Mesenchymal stem cell (in vitro differentiated cells and primary cell): ENCODE data around the gene DEK.

ENCODE experiments used
- DNase-seq: peaks from one replicate; pipeline ENCODE4 v3.0.0-alpha.2; 2013
- H2AFZ ChIP-seq: one replicate; pipeline ENCODE4 v1.6.1; 2013; ENCODE audit warnings: low read depth, mild to moderate bottlenecking, control low read depth, inconsistent platforms, low read length, moderate library complexity
- H2AK5ac ChIP-seq: 2 replicates; pipeline ENCODE4 v1.6.1; 2013; ENCODE audit warnings: low read length, moderate library complexity, mild to moderate bottlenecking, inconsistent platforms; ENCODE audit not compliant: severe bottlenecking
- H2BK120ac ChIP-seq: one replicate; pipeline ENCODE4 v1.6.1; 2013; ENCODE audit warnings: low read depth, mild to moderate bottlenecking, inconsistent platforms, low read length, moderate library complexity
- H2BK12ac ChIP-seq, 2 experiments: one replicate each; pipeline ENCODE4 v1.6.1; 2013; ENCODE audit warnings: inconsistent platforms in 2 of 2, low read length in 2 of 2, mild to moderate bottlenecking in 2 of 2, moderate library complexity in 2 of 2, control low read depth in 1 of 2
- H2BK15ac ChIP-seq: one replicate; pipeline ENCODE4 v1.6.1; 2013; ENCODE audit warnings: mild to moderate bottlenecking, low read depth, inconsistent platforms; ENCODE audit not compliant: poor library complexity, severe bottlenecking
- H2BK5ac ChIP-seq: 2 replicates; pipeline ENCODE4 v1.6.1; 2013; ENCODE audit warnings: low read depth, mild to moderate bottlenecking, low read length, control low read depth, inconsistent platforms; ENCODE audit not compliant: poor library complexity, severe bottlenecking
- H3K14ac ChIP-seq, 2 experiments: one replicate each; pipeline ENCODE4 v1.6.1; 2013; ENCODE audit warnings: inconsistent platforms in 2 of 2, low read length in 2 of 2, control low read depth in 1 of 2, mild to moderate bottlenecking in 1 of 2, moderate library complexity in 1 of 2
- H3K18ac ChIP-seq, 2 experiments: one replicate each; pipeline ENCODE4 v1.6.1; 2013; ENCODE audit warnings: inconsistent platforms in 2 of 2, low read length in 2 of 2, control low read depth in 1 of 2, low read depth in 1 of 2, mild to moderate bottlenecking in 1 of 2
- H3K23ac ChIP-seq, 2 experiments: one replicate each; pipeline ENCODE4 v1.6.1; 2013; ENCODE audit warnings: inconsistent platforms in 2 of 2, low read length in 2 of 2, mild to moderate bottlenecking in 2 of 2, moderate library complexity in 2 of 2, control low read depth in 1 of 2
- H3K27ac ChIP-seq: 2 replicates; pipeline ENCODE4 v1.5.1; 2013; ENCODE audit warnings: mild to moderate bottlenecking, moderate library complexity, low read length, control low read depth, inconsistent platforms; ENCODE audit not compliant: poor library complexity, severe bottlenecking
- H3K27me3 ChIP-seq, 2 experiments: 2 replicates each; pipeline versions ENCODE4 v1.6.1 to v1.7.0; 2013; ENCODE audit warnings: low read length in 2 of 2, mild to moderate bottlenecking in 2 of 2, moderate library complexity in 2 of 2, control low read depth in 1 of 2, inconsistent platforms in 1 of 2; ENCODE audit not compliant: control insufficient read depth in 1 of 2, insufficient read depth in 1 of 2
- H3K36me3 ChIP-seq, 2 experiments: 2 replicates each; pipeline versions ENCODE4 v1.6.1 to v1.7.0; 2013; ENCODE audit warnings: low read length in 2 of 2, control low read depth in 1 of 2, inconsistent platforms in 1 of 2, low read depth in 1 of 2, mild to moderate bottlenecking in 1 of 2; ENCODE audit not compliant: insufficient read depth in 2 of 2, control insufficient read depth in 1 of 2
- H3K4ac ChIP-seq, 2 experiments: one replicate each; pipeline ENCODE4 v1.6.1; 2013; ENCODE audit warnings: inconsistent platforms in 2 of 2, low read length in 2 of 2, mild to moderate bottlenecking in 2 of 2, moderate library complexity in 2 of 2, control low read depth in 1 of 2, low read depth in 1 of 2
- H3K4me1 ChIP-seq: 2 replicates; pipeline ENCODE4 v1.6.1; 2013; ENCODE audit warnings: low read depth, low read length, control low read depth; ENCODE audit not compliant: control insufficient read depth, insufficient read depth
- H3K4me2 ChIP-seq: 2 replicates; pipeline ENCODE4 v1.6.1; 2013; ENCODE audit warnings: low read length, mild to moderate bottlenecking, inconsistent platforms; ENCODE audit not compliant: poor library complexity, severe bottlenecking
- H3K4me3 ChIP-seq, 2 experiments: 2 replicates each; pipeline versions ENCODE4 v1.5.1 to v1.7.0; 2013; ENCODE audit warnings: low read length in 2 of 2, mild to moderate bottlenecking in 2 of 2, control low read depth in 1 of 2, low read depth in 1 of 2; ENCODE audit not compliant: insufficient read depth in 1 of 2
- H3K79me1 ChIP-seq: replicated peaks from 2 replicates; pipeline ENCODE4 v1.6.1; 2013; ENCODE audit warnings: mild to moderate bottlenecking, control low read depth, low read length, inconsistent platforms; ENCODE audit not compliant: poor library complexity, severe bottlenecking
- H3K9ac ChIP-seq: 2 replicates; pipeline ENCODE4 v1.7.0; 2013; ENCODE audit warnings: mild to moderate bottlenecking, low read length, moderate library complexity
- H3K9me3 ChIP-seq: 2 replicates; pipeline ENCODE4 v1.7.0; 2013; ENCODE audit warnings: mild to moderate bottlenecking, low read length; ENCODE audit not compliant: control insufficient read depth
- H4K8ac ChIP-seq: one replicate; pipeline ENCODE4 v1.6.1; 2013; ENCODE audit warnings: inconsistent platforms, mild to moderate bottlenecking, low read length, moderate library complexity
- H4K91ac ChIP-seq: one replicate; pipeline ENCODE4 v1.6.1; 2013; ENCODE audit warnings: mild to moderate bottlenecking, low read length, inconsistent platforms
- WGBS: methylation state at CpG from one replicate; pipeline ENCODE4 v1.1.7; 2013; ENCODE audit warnings: mixed read lengths; 5-methylcytosine and 5-hydroxymethylcytosine counted together

Gene DEK

GRCh38 chr6:18262702-18263417, 1.5 kb downstream of the DEK start:
- Histone ChIP-seq H3K9me3 (no peaks in the 10 kb centered on the region), H3K4ac (no peak overlapping the region), H3K4me1 (peaks cover 9% of the 10 kb centered on the region), H3K18ac (no peak overlapping the region), H3K23ac (no peak overlapping the region), H3K79me1 (no peaks in the 10 kb centered on the region), H3K14ac (no peak overlapping the region), H3K4me3 (peak overlapping the region in 1 of 2 experiments; percentile 92), H3K36me3 (peaks cover under 1 to 4% of the 10 kb centered on the region in 2 experiments), H2BK15ac (no peak overlapping the region), H2AK5ac (no peak overlapping the region), H2BK5ac (no peak overlapping the region), H3K27ac (no peak overlapping the region), H3K9ac (peak overlapping the region; percentile 96), H4K8ac (no peak overlapping the region), H3K27me3 (no peaks in the 10 kb centered on the region), H2AFZ (no peak overlapping the region), H2BK12ac (no peak overlapping the region), H2BK120ac (no peak overlapping the region), H4K91ac (no peak overlapping the region), H3K4me2 (peak overlapping the region; percentile 92)
- WGBS = 4% methylated on average over 12 of the region's 18 CpGs
- peak; percentile 39 for DNase-seq

DNA sequence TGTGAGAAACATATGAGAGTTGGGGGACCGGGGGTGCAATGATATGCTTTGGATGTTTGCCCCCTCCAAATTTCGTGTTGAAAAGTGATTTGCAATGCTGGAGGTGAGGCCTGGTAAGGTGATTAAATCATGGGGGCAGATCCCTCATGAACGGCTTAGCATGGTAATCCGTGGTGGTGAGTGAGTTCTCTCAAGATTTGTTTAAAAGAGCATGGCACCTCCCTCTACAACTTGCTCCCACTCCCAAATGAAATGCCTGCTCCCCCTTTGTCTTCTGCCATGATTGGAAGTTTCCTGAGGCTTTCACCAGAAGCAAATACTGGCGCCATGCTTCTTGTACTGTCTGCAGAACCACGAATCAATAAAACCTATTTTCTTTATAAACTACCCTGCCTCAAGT, 2.5 kb downstream of the DEK start:
- no peak overlapping the region for H3K4ac ChIP-seq
- no peak overlapping the region for H3K14ac ChIP-seq
- peaks cover 1% of the 10 kb centered on the region for H3K79me1 ChIP-seq
- no peak overlapping the region for H2BK120ac ChIP-seq
- H4K91ac ChIP-seq = no peak overlapping the region
- peaks cover 8 to 10% of the 10 kb centered on the region in 2 experiments for H3K36me3 ChIP-seq
- no peak overlapping the region for H3K18ac ChIP-seq
- no peak overlapping the region for H3K4me2 ChIP-seq
- no peak overlapping the region for H2BK5ac ChIP-seq
- H2AFZ ChIP-seq = no peak overlapping the region
- no peak for DNase-seq
- no peak overlapping the region for H2BK12ac ChIP-seq
- H2BK15ac ChIP-seq = no peak overlapping the region
- H3K4me1 ChIP-seq = peaks cover 9% of the 10 kb centered on the region
- H3K27me3 ChIP-seq = no peaks in the 10 kb centered on the region
- H3K4me3 ChIP-seq = peak overlapping the region in 1 of 2 experiments; percentile 92
- peak overlapping the region; percentile 56 for H4K8ac ChIP-seq
- WGBS = 59% methylated on average over 6 of the region's 6 CpGs
- H3K9me3 ChIP-seq = no peaks in the 10 kb centered on the region
- H3K23ac ChIP-seq = no peak overlapping the region
- H3K9ac ChIP-seq = peak overlapping the region; percentile 96
- no peak overlapping the region for H2AK5ac ChIP-seq
- H3K27ac ChIP-seq = no peak overlapping the region

DNA sequence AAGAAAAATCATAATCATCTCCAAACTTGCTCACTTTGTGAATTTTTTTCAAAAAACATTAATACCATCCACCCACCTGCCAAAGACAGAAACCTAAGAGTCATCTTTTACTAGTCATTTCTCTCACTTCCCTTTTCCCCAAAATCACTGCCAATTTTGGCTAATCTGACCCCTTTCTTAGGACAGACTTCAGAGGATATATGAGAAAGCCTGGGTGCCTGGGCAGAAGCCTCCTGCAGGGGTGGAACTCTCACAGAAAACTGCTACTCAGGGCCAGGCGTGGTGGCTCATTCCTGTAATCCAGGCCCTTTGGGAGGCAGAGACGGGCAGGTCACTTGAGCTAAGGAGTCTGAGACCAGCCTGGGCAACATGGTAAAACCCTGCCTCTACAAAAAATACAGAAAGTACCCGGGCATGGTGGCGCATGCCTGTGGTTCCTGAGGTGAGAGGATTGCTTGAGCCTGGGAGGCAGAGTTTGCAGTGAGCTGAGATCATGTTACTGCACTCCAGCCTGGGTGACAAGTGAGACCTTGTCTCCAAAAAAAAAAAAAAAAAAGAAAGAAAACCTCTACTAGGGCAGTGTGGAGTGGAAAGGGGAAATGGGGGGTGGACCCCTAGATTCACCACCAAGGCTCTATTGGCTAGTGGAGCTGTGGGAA, 3.8 kb downstream of the DEK start:
- H2AFZ ChIP-seq = no peak overlapping the region
- H3K79me1 ChIP-seq = peaks cover 1% of the 10 kb centered on the region
- peak overlapping the region; percentile 35 for H3K9ac ChIP-seq
- H3K14ac ChIP-seq = no peak overlapping the region
- DNase-seq = peak; percentile 51
- H3K4me1 ChIP-seq = peaks cover 9% of the 10 kb centered on the region
- H3K23ac ChIP-seq = no peak overlapping the region
- H3K4ac ChIP-seq = no peak overlapping the region
- H2BK12ac ChIP-seq = no peak overlapping the region
- H2AK5ac ChIP-seq = no peak overlapping the region
- peaks cover 8 to 22% of the 10 kb centered on the region in 2 experiments for H3K36me3 ChIP-seq
- WGBS = 82% methylated on average over 1 of the region's 4 CpGs
- H3K4me2 ChIP-seq = peak overlapping the region; percentile 14
- no peak overlapping the region for H2BK5ac ChIP-seq
- H3K4me3 ChIP-seq = no peak overlapping the region
- no peaks in the 10 kb centered on the region for H3K27me3 ChIP-seq
- H3K18ac ChIP-seq = no peak overlapping the region
- H4K8ac ChIP-seq = no peak overlapping the region
- H3K9me3 ChIP-seq = no peaks in the 10 kb centered on the region
- no peak overlapping the region for H2BK15ac ChIP-seq
- no peak overlapping the region for H2BK120ac ChIP-seq
- H3K27ac ChIP-seq = peak overlapping the region; percentile 69
- no peak overlapping the region for H4K91ac ChIP-seq

GRCh38 chr6:18259675-18260447, 4.5 kb downstream of the DEK start:
- Histone ChIP-seq H2BK12ac (no peak overlapping the region), H3K36me3 (peaks cover 8 to 30% of the 10 kb centered on the region in 2 experiments)

More at GRCh38 chr6:18259675-18260447, 4.5 kb downstream of the DEK start:
- H3K4me3 ChIP-seq = no peak overlapping the region
- no peak overlapping the region for H3K18ac ChIP-seq
- no peak overlapping the region for H4K8ac ChIP-seq
- H2BK15ac ChIP-seq = no peak overlapping the region
- H2AFZ ChIP-seq = no peak overlapping the region
- WGBS = 100% methylated on average over 1 of the region's 4 CpGs
- peak overlapping the region; percentile 35 for H3K9ac ChIP-seq
- no peaks in the 10 kb centered on the region for H3K9me3 ChIP-seq
- peaks cover 9% of the 10 kb centered on the region for H3K4me1 ChIP-seq
- no peak overlapping the region for H2BK5ac ChIP-seq
- no peak overlapping the region for H4K91ac ChIP-seq
- H3K79me1 ChIP-seq = peaks cover 2% of the 10 kb centered on the region
- H2BK120ac ChIP-seq = no peak overlapping the region
- no peak overlapping the region for H3K4ac ChIP-seq
- DNase-seq = no peak
- no peak overlapping the region for H3K23ac ChIP-seq
- no peak overlapping the region for H2AK5ac ChIP-seq
- H3K27ac ChIP-seq = no peak overlapping the region
- no peak overlapping the region for H3K14ac ChIP-seq
- H3K4me2 ChIP-seq = no peak overlapping the region
- H3K27me3 ChIP-seq = no peaks in the 10 kb centered on the region
